HL-60 (cell line): ENCODE results near the gene MDC1.
A peak's percentile ranks its signal among the peaks of the same experiment; 100 is the strongest.
"Not testable (repeated sequence)": the region's sequence is repeated elsewhere in the genome, so short reads cannot be mapped to it uniquely, and the experiment has no call there.

Source experiments
- DNase-seq, 2 experiments: peaks; one replicate each; pipeline ENCODE4 v3.0.0-alpha.2; 2010 to 2020; ENCODE audit warnings: low read depth in 1 of 2, low spot score in 1 of 2
- H3K27ac ChIP-seq: fragments of 250-450 bp; sonication (Bioruptor Pico); replicated peaks from 2 replicates; pipeline ENCODE4 v1.5.1; 2020; ENCODE audit warnings: mild to moderate bottlenecking, moderate library complexity
- H3K27me3 ChIP-seq: fragments of 250-450 bp; sonication (Bioruptor Pico); 2 replicates; pipeline ENCODE4 v1.5.1; 2021; ENCODE audit warnings: mild to moderate bottlenecking, moderate library complexity; ENCODE audit not compliant: insufficient read depth, poor library complexity, severe bottlenecking
- H3K4me3 ChIP-seq: replicated peaks from 2 replicates; pipeline ENCODE4 v1.5.1; 2011; ENCODE audit warnings: mild to moderate bottlenecking, control low read depth, low read length; ENCODE audit not compliant: insufficient read depth
- CTCF ChIP-seq: IDR thresholded peaks from one replicate; pipeline ENCODE4 v1.5.1; 2011; ENCODE audit warnings: low read length, control low read depth, inconsistent platforms; ENCODE audit not compliant: insufficient read depth
- GABPA ChIP-seq: IDR thresholded peaks from 2 replicates; pipeline ENCODE4 v1.6.1; 2012; ENCODE audit warnings: low read depth
- POLR2AphosphoS5 ChIP-seq: IDR thresholded peaks from 2 replicates; pipeline ENCODE4 v1.6.1; 2012; ENCODE audit warnings: low read depth
- REST ChIP-seq: IDR thresholded peaks from 2 replicates; pipeline ENCODE4 v1.6.1; 2012; ENCODE audit warnings: low read depth; ENCODE audit not compliant: insufficient replicate concordance
- SPI1 ChIP-seq: IDR thresholded peaks from 2 replicates; pipeline ENCODE4 v1.6.1; 2012; ENCODE audit warnings: low read depth, mild to moderate bottlenecking, borderline replicate concordance

The MDC1 gene

GRCh38 chr6:30719356-30719755 is 2.3 kb upstream of the MDC1 start:
- no peak for DNase-seq
- TF ChIP-seq GABPA = no peak
- no peak for TF ChIP-seq REST
- TF ChIP-seq SPI1 = no peak
- no peak for TF ChIP-seq CTCF
- no peak for TF ChIP-seq POLR2AphosphoS5
- Histone ChIP-seq H3K27ac (peak overlapping the region; percentile 93), H3K4me3 (peak overlapping the region; percentile 67), H3K27me3 (no peaks in the 10 kb centered on the region)

- peak overlapping the region; percentile 93 for H3K27ac ChIP-seq
- DNase-seq, H3K27me3 ChIP-seq: not testable (repeated sequence)
- H3K4me3 ChIP-seq = peak overlapping the region; percentile 32
Observed at GRCh38 chr6:30717845-30718720, 1.0 kb upstream of the MDC1 start.

- DNase-seq = no peak
- H3K27me3 ChIP-seq = no peaks in the 10 kb centered on the region
- H3K27ac ChIP-seq = peak overlapping the region; percentile 97
- H3K4me3 ChIP-seq = peak overlapping the region; percentile 47
- TF ChIP-seq POLR2AphosphoS5 (no peak), SPI1 (no peak), CTCF (no peak), GABPA (no peak), REST (no peak)
Observed at GRCh38 chr6:30716879-30717128, 277 bp downstream of the MDC1 start.

GRCh38 chr6:30714263-30714662 is 2.8 kb downstream of the MDC1 start:
- Histone ChIP-seq H3K27me3 (no peaks in the 10 kb centered on the region), H3K27ac (no peak overlapping the region), H3K4me3 (no peak overlapping the region)
- no peak for TF ChIP-seq GABPA
- DNase-seq = no peak

GRCh38 chr6:30712441-30712945 is 4.6 kb downstream of the MDC1 start:
- no peak for TF ChIP-seq POLR2AphosphoS5
- no peak for TF ChIP-seq REST
- no peak for TF ChIP-seq GABPA
- no peak for TF ChIP-seq CTCF
- no peak for TF ChIP-seq SPI1
- H3K4me3 ChIP-seq = no peak overlapping the region
- no peak overlapping the region for H3K27ac ChIP-seq
- no peaks in the 10 kb centered on the region for H3K27me3 ChIP-seq
- DNase-seq = no peak
